Stimulated activated CD4-positive, alpha-beta T cell treated with anti-CD3 and anti-CD28 coated beads, Interleukin-2, amount 100 ng/mL, for 24 hours (primary cell): ENCODE results near the gene CNTNAP2.

Experiments
- DNase-seq, 2 donors: peaks; one replicate each; pipeline ENCODE4 v3.0.0-alpha.2; 2020

Gene CNTNAP2

GRCh38 chr7:148135116-148135515 is 2018.5 kb downstream of the CNTNAP2 start:
- no peak for DNase-seq

GRCh38 chr7:148135997-148136396 is 2019.4 kb downstream of the CNTNAP2 start:
- DNase-seq: no peak

- no peak for DNase-seq
Observed at GRCh38 chr7:148142660-148143248, 2026.2 kb downstream of the CNTNAP2 start.

DNA sequence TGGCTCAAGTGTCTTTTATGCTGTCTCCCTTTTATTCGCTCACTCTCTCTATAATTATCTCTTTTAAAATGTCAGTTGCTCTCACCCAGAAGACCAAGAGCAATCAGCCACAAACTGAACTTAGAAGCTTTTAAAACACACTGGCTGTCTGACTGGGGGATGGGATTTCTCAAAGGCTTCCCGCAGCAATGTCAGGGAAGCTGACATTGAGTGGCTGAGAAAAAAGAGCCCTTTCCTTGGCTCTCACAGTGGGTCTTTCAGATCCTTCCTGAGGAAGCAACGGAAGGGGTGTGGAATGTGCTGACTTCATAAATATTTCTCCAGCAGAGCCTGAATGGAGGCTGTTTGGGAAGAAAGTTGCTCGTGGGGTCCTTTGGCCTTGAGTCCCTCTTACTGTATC is 2028.2 kb downstream of the CNTNAP2 start:
- DNase-seq: no peak

GRCh38 chr7:148146346-148146745 is 2029.7 kb downstream of the CNTNAP2 start:
- DNase-seq: no peak

GRCh38 chr7:148147438-148147837 is 2030.8 kb downstream of the CNTNAP2 start:
- DNase-seq: no peak

- DNase-seq: no peak
Observed at GRCh38 chr7:148148456-148148855, 2031.9 kb downstream of the CNTNAP2 start.

DNA sequence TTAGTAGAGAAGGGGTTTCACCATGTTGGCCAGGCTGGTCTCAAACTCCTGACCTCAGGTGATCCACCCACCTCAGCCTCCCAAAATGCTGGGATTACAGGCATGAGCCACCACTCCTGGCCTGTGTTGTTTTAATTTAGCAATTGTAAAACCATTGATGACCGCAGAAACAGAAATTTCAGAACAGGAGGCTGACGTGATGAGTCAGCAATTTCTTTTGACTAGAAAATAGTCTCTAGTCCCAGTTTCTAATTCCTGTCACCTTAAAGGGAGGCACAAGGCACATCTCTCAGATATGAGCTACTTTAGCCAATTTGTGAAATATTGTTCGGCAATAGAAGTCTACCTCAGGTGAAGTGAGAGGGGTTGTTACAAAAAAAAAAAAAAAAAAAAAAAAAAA is 2033.1 kb downstream of the CNTNAP2 start:
- DNase-seq: no peak

- DNase-seq: no peak
Observed at GRCh38 chr7:148151778-148152177, 2035.2 kb downstream of the CNTNAP2 start.

GRCh38 chr7:148153616-148154284 is 2037.1 kb downstream of the CNTNAP2 start:
- DNase-seq: no peak

DNA sequence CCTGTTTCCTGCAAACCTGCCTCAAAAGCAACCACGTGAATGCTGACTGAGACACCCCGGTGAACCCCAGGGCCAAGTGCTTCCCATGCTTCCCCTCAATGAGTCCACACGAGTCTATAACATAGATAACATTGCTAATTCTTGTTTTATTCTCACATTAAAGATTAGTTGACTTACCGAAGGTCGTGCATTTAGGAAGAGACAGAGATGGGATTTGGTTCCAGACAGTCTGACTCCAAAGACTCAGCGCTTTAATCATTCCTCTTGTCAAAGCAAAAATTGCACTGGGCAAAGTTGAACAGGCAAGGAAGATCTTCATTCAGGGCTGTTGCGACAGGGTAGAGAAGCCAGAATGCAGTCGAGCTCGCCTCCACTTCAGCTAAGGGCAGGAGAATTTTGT is 2038.4 kb downstream of the CNTNAP2 start:
- no peak for DNase-seq

DNA sequence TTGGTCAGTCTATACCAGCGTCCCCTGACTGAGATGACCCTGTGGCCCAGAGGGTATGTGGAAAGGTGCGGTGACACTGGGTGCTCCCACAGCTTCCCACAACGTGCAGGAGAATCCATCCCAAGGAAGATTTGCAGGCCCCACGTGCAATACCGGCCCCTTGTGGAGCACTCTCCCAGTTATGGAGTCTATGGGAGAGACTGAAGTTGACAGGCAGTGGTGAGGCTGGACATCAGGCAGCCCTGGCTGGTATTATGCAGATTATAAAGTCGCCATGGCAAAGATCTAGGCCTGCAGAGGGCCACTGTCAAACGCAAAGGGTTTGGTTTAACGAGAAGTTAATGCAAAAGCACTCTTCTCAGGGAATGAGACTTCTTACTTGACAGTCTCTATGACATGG is 2039.2 kb downstream of the CNTNAP2 start:
- DNase-seq: no peak

GRCh38 chr7:148156233-148156632 is 2039.6 kb downstream of the CNTNAP2 start:
- DNase-seq: no peak

GRCh38 chr7:148159331-148159730 is 2042.7 kb downstream of the CNTNAP2 start:
- DNase-seq: no peak

GRCh38 chr7:148161776-148162175 is 2045.2 kb downstream of the CNTNAP2 start:
- DNase-seq: no peak

- DNase-seq: no peak
Observed at GRCh38 chr7:148162808-148163207, 2046.2 kb downstream of the CNTNAP2 start.

DNA sequence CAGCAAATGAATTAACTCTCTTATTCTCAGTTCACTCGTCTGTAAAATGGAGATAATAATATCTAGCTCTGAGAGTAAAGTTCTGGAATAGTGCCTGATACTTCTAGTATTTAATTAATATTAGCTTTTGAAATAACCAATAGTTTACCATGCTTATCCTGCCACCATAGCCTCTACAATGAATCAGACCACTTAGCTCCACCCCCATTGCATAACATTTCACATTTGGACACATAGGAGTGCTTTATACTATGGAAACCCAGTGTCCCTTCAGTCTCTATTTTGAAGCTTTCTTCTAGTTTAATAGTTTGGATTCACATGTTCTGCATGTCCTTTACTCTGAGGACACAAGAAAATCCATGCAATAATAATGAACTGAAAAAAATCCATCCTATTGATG is 2046.6 kb downstream of the CNTNAP2 start:
- DNase-seq: no peak

DNA sequence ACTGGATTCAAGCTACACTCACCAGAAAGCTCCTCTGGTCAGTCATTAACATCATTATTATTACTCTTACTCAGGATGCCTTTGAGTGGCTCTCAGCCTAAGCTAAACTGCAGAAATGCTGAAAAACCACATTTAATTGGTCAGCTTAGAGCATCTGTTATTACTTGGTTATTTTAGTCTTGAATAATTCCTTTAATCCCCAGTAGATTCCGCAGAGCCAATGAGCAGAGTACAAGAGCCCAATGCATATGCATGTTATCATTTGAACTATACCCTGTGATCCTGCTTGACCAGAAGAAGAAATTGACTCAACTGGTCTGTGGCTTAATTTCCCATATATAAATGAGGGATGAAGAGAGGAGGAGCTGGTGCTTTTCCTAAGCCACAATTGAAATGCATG is 2056.3 kb downstream of the CNTNAP2 start:
- DNase-seq: no peak

GRCh38 chr7:148173369-148173768 is 2056.8 kb downstream of the CNTNAP2 start:
- DNase-seq: no peak

DNA sequence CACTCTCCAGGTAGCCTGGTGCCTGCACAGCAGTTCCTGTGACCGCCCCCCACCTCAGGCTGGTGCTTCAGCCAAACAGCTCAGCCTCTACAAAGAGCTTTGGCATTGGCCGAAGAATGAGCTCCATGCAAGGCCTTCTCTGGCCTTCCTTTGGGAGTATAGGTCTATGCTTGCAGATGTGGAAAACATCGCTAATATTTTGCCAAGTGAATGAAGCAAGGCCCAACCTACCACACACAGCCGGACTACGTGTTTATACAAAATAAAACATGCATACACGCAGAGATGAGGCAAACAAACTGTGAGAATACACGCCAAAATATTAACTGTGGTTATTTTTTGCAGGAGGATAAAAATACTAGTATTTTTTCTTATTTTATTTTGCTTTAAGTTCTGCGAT is 2057.8 kb downstream of the CNTNAP2 start:
- no peak for DNase-seq

- no peak for DNase-seq
Observed at GRCh38 chr7:148175512-148175911, 2058.9 kb downstream of the CNTNAP2 start.

DNA sequence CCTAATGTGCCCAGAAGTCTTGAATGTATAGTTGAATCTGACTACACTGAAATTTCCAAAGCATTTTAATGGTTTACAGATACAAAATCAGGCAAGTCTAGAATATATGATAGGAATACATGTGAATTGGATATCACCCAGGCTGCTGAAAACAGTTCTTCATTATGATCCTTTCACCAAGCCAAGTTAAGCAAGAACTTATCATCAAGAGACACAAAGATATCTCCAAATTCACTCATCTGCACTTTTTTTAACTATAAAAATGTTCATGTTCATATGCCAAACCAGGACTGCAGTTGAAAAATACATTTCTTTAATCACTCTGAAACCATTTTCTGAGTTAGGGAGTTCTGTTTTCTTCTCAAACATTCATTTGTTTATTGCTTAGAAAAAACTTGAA is 2061.4 kb downstream of the CNTNAP2 start:
- DNase-seq: no peak

GRCh38 chr7:148180075-148180474 is 2063.5 kb downstream of the CNTNAP2 start:
- DNase-seq: no peak

DNA sequence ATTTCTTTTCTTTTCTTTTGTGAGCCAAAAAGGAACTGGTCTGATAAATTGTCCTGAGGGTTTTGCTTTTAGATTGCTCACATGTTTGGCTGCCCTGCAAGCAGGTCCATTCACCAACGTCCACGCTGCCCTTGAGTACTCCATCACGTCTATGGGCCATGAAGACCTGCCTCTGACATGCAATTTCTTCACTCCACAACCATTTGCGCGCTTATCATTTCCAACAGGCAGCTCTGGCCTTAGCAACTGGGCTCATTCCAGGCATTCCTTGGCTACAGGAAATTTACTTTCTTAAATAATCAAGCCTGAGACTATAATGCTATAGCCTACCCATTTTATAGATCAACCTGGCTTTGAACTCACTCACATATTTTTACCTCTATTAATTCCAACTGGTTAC is 2065.7 kb downstream of the CNTNAP2 start:
- no peak for DNase-seq

DNA sequence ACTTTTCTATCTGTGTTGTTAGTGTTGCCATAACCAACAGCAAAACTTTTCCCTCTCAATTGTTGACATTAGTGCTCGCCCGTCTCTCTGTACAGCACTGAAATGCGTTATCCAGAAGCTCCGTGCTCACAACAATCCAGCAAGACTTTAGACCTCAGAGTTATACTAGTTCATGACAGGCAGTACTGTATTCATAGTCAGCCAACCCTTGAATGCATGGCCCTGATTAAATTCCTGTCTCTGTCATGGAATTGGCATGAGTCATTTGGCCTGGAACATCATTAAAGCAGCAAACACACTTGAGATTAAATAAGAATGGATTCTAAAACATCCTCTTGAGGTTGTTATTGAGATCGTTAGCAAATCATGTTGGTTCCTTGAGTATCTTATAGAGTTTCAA is 2068.4 kb downstream of the CNTNAP2 start:
- no peak for DNase-seq
